ENCODE data around the gene FAM98B. TPM values are rescaled to one million over a fixed set of nuclear protein-coding genes. Genes with fewer than 3 reads are reported as not detected.

Gene FAM98B
- total and polyA plus RNA-seq, 9 of the 15 experiments (the other 6 are each of a cell fraction or from before 2014, with no cell fraction given): 3.1 to 42.0 (median 9.4) TPM

- TF ChIP-seq CBX3 (IDR thresholded peaks at IDR 0.05; ENCODE audit: borderline replicate concordance in 1 of 2, low read length in 2 of 2) (peak in 1 of 2 experiments; percentile 75; a peak in 1 of 3 replicates), ZFP30 (CRISPR knock-in tag; IDR thresholded peaks at IDR 0.05; ENCODE audit: borderline replicate concordance) (no peak), NCOA4 (IDR thresholded peaks at IDR 0.05; ENCODE audit: partially characterized antibody) (no peak), ZNF766 (CRISPR knock-in tag; conservative IDR thresholded peaks at IDR 0.05) (peak; percentile 57; the same call in 1 of the 2 replicates), HNRNPH1 (optimal IDR thresholded peaks at IDR 0.05; ENCODE audit: low read depth, low read length) (no peak), ARHGAP35 (IDR thresholded peaks at IDR 0.05; ENCODE audit: partially characterized antibody) (no peak), CAMTA2 (CRISPR knock-in tag; conservative IDR thresholded peaks at IDR 0.05) (no peak), PTTG1 (tag; IDR thresholded peaks at IDR 0.05; ENCODE audit: low read depth) (no peak), L3MBTL2 (IDR thresholded peaks at IDR 0.05) (peak; percentile 84; the same call in 1 of the 2 replicates), PTBP1 (IDR thresholded peaks at IDR 0.05; ENCODE audit: low read depth, low read length) (no peak), SMARCE1 (IDR thresholded peaks at IDR 0.05) (no peak), ZNF263 (CRISPR knock-in tag; IDR thresholded peaks at IDR 0.05; ENCODE audit: borderline replicate concordance) (no peak), FOXP1 (CRISPR knock-in tag; IDR thresholded peaks at IDR 0.05) (peak; percentile 34; the same call in 1 of the 2 replicates), SMARCC2 (IDR thresholded peaks at IDR 0.05; ENCODE audit: low read depth) (0 out of 2 replicates have a peak, but pooled peaks have one; percentile 14), NR2C1 (IDR thresholded peaks at IDR 0.05) (peak; percentile 93), NR2C1 (tag; IDR thresholded peaks at IDR 0.05) (peak; percentile 98), CBFB (CRISPR knock-in tag; IDR thresholded peaks at IDR 0.05) (no peak), ZNF121 (CRISPR knock-in tag; conservative IDR thresholded peaks at IDR 0.05) (no peak), ZNF830 (CRISPR knock-in tag; IDR thresholded peaks at IDR 0.05) (no peak), ZNF253 (CRISPR knock-in tag; conservative IDR thresholded peaks at IDR 0.05) (no peak), ESRRA (IDR thresholded peaks at IDR 0.05; ENCODE audit: borderline replicate concordance, low read depth) (peak; percentile 35; the same call in 1 of the 2 replicates), SMAD3 (CRISPR knock-in tag; conservative IDR thresholded peaks at IDR 0.05) (0 out of 2 replicates have a peak, but pooled peaks have one; percentile 74), ZNF695 (CRISPR knock-in tag; IDR thresholded peaks at IDR 0.05) (no peak), NFRKB (IDR thresholded peaks at IDR 0.05; ENCODE audit: low read depth) (peak; percentile 86), ZSCAN32 (CRISPR knock-in tag; IDR thresholded peaks at IDR 0.05) (no peak), CBX8 (IDR thresholded peaks at IDR 0.05; ENCODE audit: borderline replicate concordance, extremely low read depth, low read depth, low read length, poor library complexity, severe bottlenecking) (no peak), GATAD2B (IDR thresholded peaks at IDR 0.05; ENCODE audit: borderline replicate concordance) (peak; percentile 57)
- TF ChIP-seq, protein P1, sequence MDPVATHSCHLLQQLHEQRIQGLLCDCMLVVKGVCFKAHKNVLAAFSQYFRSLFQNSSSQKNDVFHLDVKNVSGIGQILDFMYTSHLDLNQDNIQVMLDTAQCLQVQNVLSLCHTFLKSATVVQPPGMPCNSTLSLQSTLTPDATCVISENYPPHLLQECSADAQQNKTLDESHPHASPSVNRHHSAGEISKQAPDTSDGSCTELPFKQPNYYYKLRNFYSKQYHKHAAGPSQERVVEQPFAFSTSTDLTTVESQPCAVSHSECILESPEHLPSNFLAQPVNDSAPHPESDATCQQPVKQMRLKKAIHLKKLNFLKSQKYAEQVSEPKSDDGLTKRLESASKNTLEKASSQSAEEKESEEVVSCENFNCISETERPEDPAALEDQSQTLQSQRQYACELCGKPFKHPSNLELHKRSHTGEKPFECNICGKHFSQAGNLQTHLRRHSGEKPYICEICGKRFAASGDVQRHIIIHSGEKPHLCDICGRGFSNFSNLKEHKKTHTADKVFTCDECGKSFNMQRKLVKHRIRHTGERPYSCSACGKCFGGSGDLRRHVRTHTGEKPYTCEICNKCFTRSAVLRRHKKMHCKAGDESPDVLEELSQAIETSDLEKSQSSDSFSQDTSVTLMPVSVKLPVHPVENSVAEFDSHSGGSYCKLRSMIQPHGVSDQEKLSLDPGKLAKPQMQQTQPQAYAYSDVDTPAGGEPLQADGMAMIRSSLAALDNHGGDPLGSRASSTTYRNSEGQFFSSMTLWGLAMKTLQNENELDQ (CRISPR knock-in tag; IDR thresholded peaks at IDR 0.05; ENCODE audit: borderline replicate concordance): no peak
Measured at GRCh38 chr15:38453971-38454695, at the start of gene FAM98B (continued).
